Mucosa of rectum (tissue), 2 donors: ENCODE data around the gene PRM2.
"Not testable (repeated sequence)": the region's sequence is repeated elsewhere in the genome, so short reads cannot be mapped to it uniquely, and the experiment has no call there.

Experiments used
- H3K27ac ChIP-seq, 2 donors: one replicate each; pipeline ENCODE4 v1.7.0; 2013; ENCODE audit warnings: inconsistent platforms in 2 of 2, low read depth in 2 of 2, low read length in 2 of 2
- H3K27me3 ChIP-seq, 2 donors: one replicate each; pipeline ENCODE4 v1.7.0; 2013; ENCODE audit warnings: low read length in 2 of 2; ENCODE audit not compliant: control insufficient read depth in 2 of 2, insufficient read depth in 2 of 2
- H3K36me3 ChIP-seq, 2 donors: one replicate each; pipeline ENCODE4 v1.7.0; 2013; ENCODE audit warnings: low read length in 2 of 2; ENCODE audit not compliant: control insufficient read depth in 2 of 2, insufficient read depth in 2 of 2
- H3K4me1 ChIP-seq, 2 donors: one replicate each; pipeline ENCODE4 v1.7.0; 2013; ENCODE audit warnings: low read length in 2 of 2, mild to moderate bottlenecking in 1 of 2; ENCODE audit not compliant: control insufficient read depth in 2 of 2, insufficient read depth in 2 of 2
- H3K4me3 ChIP-seq, 2 donors: one replicate each; pipeline ENCODE4 v1.7.0; 2013; ENCODE audit warnings: low read length in 2 of 2
- H3K9ac ChIP-seq, 2 donors: one replicate each; pipeline ENCODE4 v1.7.0; 2013; ENCODE audit warnings: low read length in 2 of 2, low read depth in 1 of 2, mild to moderate bottlenecking in 1 of 2
- H3K9me3 ChIP-seq, 2 donors: one replicate each; pipeline ENCODE4 v1.7.0; 2013; ENCODE audit warnings: low read length in 2 of 2; ENCODE audit not compliant: control insufficient read depth in 2 of 2
- donor health status: healthy.
- donor health status: Normal muscosa, but diverticular disease.

PRM2 gene

GRCh38 chr16:11307639-11308492 is 31.6 kb upstream of the PRM2 start:
- H3K9ac ChIP-seq = no peak overlapping the region
- H3K4me1 ChIP-seq = peaks cover 6 to 18% of the 10 kb centered on the region in 2 donors

GRCh38 chr16:11306997-11307638 is 30.8 kb upstream of the PRM2 start:
- Histone ChIP-seq H3K4me3 (no peak overlapping the region), H3K36me3 (no peaks in the 10 kb centered on the region), H3K27ac (peak overlapping the region in 1 of 2 donors; percentile 23), H3K4me1 (peaks cover 5 to 12% of the 10 kb centered on the region in 2 donors), H3K9ac (no peak overlapping the region), H3K9me3 (no peaks in the 10 kb centered on the region), H3K27me3 (no peaks in the 10 kb centered on the region)

More at GRCh38 chr16:11307639-11308492, 31.6 kb upstream of the PRM2 start:
- H3K9me3 ChIP-seq = no peaks in the 10 kb centered on the region
- no peaks in the 10 kb centered on the region for H3K27me3 ChIP-seq
- H3K36me3 ChIP-seq = no peaks in the 10 kb centered on the region
- H3K4me3 ChIP-seq = no peak overlapping the region
- H3K27ac ChIP-seq = peak overlapping the region; percentile 6 to 23

GRCh38 chr16:11306381-11306780 is 30.1 kb upstream of the PRM2 start:
- Histone ChIP-seq H3K9ac (no peak overlapping the region), H3K27me3 (no peaks in the 10 kb centered on the region), H3K27ac (no peak overlapping the region), H3K4me3 (no peak overlapping the region), H3K36me3 (no peaks in the 10 kb centered on the region), H3K9me3 (no peaks in the 10 kb centered on the region), H3K4me1 (peaks cover 5 to 7% of the 10 kb centered on the region in 2 donors)

GRCh38 chr16:11303405-11304138 is 27.3 kb upstream of the PRM2 start:
- no peak overlapping the region for H3K4me3 ChIP-seq
- no peaks in the 10 kb centered on the region for H3K36me3 ChIP-seq
- no peaks in the 10 kb centered on the region for H3K9me3 ChIP-seq
- H3K27ac ChIP-seq = no peak overlapping the region
- no peak overlapping the region for H3K9ac ChIP-seq
- peaks cover 0 to 7% of the 10 kb centered on the region in 2 donors for H3K4me1 ChIP-seq
- no peaks in the 10 kb centered on the region for H3K27me3 ChIP-seq

GRCh38 chr16:11302977-11303376 is 26.7 kb upstream of the PRM2 start:
- no peak overlapping the region for H3K27ac ChIP-seq
- H3K4me1 ChIP-seq = peaks cover 0 to 4% of the 10 kb centered on the region in 2 donors
- H3K27me3 ChIP-seq = no peaks in the 10 kb centered on the region
- no peak overlapping the region for H3K9ac ChIP-seq
- no peak overlapping the region for H3K4me3 ChIP-seq
- no peaks in the 10 kb centered on the region for H3K9me3 ChIP-seq
- H3K36me3 ChIP-seq = no peaks in the 10 kb centered on the region

GRCh38 chr16:11301645-11302501 is 25.6 kb upstream of the PRM2 start:
- Histone ChIP-seq H3K36me3 (no peaks in the 10 kb centered on the region), H3K4me1 (peaks cover 9 to 10% of the 10 kb centered on the region in 2 donors), H3K4me3 (no peak overlapping the region), H3K27ac (no peak overlapping the region), H3K9ac (no peak overlapping the region), H3K27me3 (no peaks in the 10 kb centered on the region), H3K9me3 (no peaks in the 10 kb centered on the region)

- Histone ChIP-seq H3K4me1 (peaks cover 12 to 14% of the 10 kb centered on the region in 2 donors), H3K4me3 (no peak overlapping the region), H3K9ac (no peak overlapping the region), H3K36me3 (no peaks in the 10 kb centered on the region), H3K27me3 (no peaks in the 10 kb centered on the region), H3K27ac (no peak overlapping the region), H3K9me3 (no peaks in the 10 kb centered on the region)
Measured at GRCh38 chr16:11300560-11300892, 24.2 kb upstream of the PRM2 start.

GRCh38 chr16:11299865-11300559 is 23.7 kb upstream of the PRM2 start:
- H3K4me3 ChIP-seq = no peak overlapping the region
- no peak overlapping the region for H3K9ac ChIP-seq
- H3K27ac ChIP-seq = no peak overlapping the region
- H3K27me3 ChIP-seq = no peaks in the 10 kb centered on the region
- peaks cover 12 to 14% of the 10 kb centered on the region in 2 donors for H3K4me1 ChIP-seq
- no peaks in the 10 kb centered on the region for H3K36me3 ChIP-seq
- no peaks in the 10 kb centered on the region for H3K9me3 ChIP-seq

- not testable (repeated sequence) for H3K27ac ChIP-seq, H3K4me3 ChIP-seq, H3K9ac ChIP-seq, H3K9me3 ChIP-seq, H3K36me3 ChIP-seq, H3K27me3 ChIP-seq
- H3K4me1 ChIP-seq = peaks cover 12 to 14% of the 10 kb centered on the region in 2 donors
Measured at GRCh38 chr16:11298950-11299547, 22.8 kb upstream of the PRM2 start.
